Eye (tissue), 1 donor: ENCODE results near the gene CHDH.

ENCODE experiments used
- DNase-seq: peaks from one replicate; pipeline ENCODE4 v3.0.0-alpha.2; 2015

CHDH gene

DNA sequence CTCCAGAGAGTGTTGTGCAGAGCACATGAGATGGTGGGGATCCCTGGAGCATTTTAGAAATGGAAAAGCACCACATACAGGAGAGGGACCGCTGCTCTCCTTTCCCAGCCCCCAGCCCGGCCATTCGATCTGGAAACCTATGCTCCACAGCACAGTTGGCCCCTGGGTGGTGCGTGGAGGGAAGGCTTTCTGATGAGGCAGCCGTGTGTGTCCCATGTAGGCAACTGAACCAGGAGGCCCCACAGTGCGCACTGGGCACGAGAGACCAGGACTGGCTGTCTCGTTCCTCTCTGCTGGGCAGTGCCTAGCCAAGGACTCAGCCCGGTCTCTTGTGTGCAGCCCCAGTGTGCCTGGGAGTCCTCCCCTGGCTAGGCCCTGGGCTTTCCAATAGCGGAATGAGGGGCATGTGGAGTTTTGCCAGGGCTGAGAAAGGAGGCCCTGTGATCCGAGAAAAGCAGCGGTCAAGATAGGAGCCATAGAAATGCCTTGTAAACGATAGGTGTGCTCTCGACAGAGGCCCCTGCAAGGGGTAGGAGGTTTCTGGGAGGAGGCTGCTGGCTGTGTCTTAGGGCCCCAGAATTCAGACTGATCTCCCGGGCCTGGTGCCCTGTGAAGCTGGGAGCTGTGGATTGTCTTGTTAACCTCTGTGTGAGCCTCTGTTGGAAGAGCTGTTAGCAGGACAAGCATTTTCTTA is 39.0 kb downstream of the CHDH start:
- DNase-seq, result no peak

DNA sequence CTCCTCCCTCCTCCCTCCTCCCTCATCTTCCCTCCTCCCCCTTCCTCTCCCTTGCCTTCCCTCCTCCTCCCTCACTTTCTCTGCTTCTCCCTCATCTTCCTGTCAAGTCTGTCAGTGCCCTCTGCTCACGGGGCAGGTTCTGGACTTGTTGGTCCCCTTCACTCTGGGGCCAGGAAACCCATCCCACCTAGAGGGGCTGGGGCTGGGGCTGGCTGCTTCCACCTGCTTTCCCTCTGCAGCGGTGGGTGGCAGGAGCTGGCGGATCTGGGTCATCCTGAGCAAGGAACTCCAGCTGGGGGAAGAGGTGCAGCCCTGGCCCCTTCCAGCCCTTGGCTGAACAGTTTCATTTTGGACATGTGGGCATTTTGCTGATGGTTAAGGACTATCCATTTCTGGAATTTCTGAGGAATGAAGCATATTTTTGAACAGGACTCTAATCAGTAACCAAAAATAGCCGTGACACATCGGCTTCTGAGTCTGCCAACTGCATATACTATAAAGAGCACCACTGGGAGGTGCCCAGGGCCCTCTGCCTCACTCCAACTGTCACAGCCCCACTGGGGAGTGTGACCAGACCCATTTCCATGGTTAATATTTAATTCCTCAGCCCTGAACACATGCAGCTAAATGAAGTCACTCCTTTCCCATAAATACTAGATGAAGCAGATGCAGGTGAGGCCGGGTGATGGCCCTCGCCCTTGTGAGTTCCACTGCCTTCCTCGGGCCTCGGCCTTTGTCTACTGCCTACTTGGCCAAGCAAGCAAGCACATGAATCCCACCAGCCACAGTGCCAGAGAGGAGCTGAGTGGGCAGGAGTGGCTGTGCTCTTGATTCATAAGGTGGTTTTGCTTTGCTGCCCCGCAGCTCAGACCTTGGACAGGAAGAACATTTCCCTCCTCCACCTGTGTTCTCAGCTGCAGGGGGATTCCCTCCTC is 39.8 kb downstream of the CHDH start:
- no peak for DNase-seq

DNA sequence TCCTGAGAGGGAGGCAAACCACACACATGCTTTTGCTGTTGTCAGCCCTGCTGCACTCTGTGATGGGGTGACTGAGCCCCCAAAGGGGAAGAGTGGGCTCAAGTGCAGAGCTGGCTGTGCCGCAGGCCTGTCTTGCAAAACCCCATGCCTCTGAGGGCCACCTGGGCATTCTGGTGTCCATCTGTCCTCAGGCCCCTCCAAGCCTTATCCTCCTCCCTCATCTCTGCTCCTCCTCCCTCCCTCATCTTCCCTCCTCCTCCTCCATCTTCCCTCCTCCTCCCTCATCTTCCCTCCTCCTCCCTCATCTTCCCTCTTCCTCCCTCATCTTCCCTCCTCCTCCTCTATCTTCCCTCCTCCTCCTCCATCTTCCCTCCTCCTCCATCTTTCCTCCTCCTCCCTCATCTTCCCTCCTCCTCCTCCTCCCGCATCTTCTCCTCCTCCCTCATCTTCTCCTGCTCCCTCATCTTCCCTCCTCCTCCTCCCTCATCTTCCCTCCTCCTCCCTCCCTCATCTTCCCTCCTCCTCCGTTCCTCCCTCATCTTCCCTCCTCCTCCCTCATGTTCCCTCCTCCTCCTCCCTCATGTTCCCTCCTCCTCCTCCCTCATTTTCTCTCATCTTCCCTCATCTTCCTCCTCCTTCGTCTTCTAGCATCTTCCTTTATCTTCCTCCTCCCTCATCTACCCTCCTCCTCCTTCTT is 40.6 kb downstream of the CHDH start:
- no peak for DNase-seq

DNA sequence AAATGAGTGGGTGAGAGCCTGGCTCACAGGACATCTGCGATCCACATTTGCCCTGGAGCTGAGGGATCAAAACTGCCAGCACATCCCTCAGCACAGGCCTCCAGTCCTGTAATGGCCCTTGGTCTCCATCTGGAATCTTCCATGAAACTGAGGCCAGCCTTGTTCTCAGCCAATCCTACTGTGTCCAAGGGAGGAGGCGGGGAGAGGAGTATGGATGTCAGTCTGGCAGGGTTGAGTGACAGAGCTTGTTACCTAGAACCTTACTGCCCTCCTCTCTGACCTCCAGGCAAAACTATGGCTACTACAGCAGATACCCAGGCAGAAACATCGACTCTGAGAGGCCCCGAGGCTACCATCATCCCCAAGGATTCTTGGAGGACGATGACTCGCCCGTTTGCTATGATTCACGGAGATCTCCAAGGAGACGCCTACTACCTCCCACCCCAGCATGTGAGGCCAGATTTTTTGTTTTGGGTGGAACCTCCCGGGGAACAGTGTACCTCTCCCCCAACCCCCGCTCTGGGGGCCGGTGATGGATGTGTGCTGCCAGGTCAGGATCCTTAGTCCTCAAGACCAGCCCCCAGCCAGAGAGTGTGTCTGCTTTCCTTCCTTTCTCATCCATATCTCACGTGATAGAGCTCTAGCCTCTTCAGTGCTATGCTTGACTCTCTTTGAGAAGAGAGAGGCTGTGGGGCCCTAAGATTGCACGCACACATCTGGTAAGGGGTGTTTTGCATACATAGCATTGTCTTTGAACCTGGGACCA is 41.3 kb downstream of the CHDH start:
- no peak for DNase-seq

DNA sequence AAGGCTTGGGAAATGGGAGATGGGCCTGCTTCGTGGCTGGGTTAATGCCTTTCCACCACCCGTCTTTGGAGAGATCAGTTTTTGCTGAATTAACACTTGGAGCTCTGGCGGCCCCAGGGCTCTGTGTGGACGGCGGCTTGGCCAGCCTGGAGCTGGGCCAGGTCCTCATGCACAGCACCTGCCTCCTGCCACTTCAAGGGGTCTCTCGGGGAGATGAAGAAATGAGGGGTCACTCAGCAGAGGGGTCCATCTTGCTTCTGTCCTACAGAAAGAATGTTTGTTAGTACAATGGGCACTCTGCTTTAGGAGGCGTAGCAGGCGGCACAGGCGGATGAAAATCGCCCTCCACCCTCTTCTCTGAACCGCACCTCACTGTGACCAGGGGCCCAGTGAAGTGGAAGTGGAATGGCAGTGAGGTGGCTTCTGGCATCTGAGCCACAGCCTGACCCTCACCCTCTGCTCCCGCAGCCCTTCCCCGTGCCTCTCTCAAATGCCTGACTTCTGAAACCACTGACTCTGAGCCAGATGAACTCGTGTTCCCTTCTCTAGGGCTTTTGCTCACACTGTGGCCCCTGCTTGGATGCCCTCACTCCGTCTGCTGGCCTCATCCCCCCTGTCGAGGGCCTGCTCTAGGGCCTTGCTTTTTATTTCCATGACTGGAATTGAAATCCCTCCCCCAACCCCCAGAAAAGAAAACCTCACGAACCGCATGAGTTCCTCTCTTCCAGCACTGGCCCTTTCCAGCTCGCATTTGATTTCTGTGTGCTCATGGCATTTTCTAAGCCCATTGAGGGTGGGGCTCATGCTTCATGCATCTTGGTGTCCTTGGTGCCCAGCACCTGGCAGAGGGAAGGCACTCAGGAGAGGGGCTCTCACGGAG is 42.2 kb downstream of the CHDH start:
- DNase-seq, result no peak

DNA sequence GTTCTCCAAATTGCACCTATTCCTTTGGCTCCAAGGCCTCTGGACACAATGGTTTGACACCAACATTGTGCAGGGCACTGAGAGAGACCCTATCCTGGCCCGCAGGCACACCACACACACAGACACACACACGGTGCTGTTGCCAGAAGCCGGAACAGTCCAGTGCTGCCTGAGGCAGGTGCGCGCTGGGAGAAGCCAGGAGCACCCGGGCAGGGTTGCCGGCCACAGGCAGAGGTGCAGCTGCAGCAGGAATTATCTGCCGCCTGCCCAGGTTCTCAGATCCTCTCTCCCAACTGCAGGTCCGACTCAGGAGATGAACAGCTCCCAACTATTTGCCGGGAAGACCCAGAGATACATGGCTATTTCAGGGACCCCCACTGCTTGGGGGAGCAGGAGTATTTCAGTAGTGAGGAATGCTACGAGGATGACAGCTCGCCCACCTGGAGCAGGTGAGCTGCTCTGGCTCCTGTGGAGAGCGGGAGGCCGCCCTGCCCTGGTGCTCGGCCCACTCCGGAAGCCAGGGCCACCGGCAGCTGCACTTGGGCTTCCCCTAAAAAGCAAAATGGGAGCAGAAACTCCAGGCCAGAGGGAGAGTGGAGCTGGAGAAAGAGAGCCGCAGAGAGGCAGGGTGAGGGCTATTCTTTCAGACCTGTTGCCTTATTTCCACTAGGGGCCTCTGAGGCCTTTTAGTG is 42.9 kb downstream of the CHDH start:
- DNase-seq, result no peak

DNA sequence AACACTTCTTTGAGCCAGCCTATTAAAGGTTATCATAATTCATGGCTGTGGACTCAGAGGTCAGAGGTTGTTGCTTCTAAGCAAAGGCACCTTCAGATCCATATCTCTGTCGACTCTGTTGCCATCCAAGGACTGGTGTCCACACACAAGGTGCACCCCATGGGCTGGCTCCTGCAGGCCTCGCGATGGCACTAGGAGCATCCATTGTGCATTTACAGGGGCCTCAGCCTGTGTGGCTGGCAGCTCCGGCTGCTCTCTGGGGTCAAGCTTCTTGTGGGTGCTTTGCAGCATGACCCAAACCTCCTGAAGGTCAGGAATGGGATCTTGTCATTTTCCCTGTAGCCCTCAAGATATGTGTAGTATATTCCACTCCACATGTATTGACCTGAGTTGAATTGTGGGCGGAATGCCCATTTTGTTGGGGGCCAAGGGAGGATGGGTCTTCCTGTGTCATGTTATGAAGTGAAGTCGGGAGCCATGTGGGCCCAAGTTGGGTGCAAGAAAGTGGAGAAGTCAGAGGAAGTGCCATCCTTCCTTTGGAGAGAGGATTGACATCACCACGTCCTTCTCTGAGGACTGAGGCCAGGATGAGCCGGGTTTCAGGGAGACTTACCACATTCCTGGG is 43.9 kb downstream of the CHDH start:
- DNase-seq, result no peak

DNA sequence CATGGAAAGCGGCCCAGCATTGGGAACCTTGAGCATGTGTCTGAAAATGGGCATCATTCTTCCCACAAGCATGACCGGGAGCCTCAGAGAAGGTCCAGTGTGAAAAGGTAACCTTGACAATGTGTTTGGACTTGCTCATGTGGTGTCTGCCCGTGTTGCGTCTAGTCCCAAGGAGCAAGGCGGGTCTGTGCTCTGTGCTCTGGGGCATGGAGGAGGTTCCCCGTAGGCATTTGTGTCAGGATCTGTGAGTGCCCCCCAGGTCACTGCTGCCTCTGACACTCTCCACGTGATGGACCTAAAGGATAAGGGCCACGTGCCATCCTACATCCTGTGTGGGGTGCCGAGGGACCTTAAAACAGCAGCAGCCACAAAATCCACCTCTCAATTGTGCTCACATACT is 44.9 kb downstream of the CHDH start:
- DNase-seq, result no peak

DNA sequence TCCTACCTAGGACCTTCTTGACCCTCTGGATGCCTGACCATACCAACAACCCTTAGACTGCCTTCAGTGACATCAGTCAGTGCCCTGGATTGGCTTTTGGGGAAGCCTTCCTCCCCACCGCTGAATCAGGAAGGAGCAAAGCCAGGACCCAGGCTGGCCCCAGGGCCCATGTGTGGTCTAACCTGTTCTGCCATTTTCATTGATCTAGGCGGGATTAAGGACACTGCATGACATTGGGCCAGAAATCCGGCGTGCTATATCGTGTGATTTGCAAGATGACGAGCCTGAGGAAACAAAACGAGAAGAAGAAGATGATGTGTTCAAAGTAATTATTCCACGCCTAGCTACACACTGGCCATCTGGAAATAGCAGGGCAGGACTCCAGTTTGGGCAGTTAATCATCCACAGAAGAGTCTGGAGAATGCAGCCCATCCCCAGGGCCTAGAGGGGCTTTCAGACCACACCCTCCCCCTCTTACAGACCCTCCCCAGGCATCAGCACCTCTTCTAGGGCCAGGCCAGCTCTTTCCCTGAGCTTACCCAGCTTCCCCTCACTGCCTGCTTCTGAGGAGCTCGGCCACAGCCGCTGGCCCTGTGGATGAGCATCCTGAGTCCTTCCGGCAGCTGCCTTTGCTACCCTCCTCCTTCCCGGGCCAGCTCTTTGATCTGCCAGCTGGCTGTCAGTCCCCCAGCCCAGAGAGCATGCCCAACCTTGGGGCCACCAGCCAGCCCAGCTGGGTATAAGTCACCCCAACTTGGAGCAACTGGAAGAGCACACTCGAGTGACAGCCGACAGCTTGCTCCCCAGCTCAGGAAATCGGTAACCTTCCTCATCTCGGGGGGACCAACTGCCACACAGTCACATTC is 45.9 kb downstream of the CHDH start:
- DNase-seq, result no peak

DNA sequence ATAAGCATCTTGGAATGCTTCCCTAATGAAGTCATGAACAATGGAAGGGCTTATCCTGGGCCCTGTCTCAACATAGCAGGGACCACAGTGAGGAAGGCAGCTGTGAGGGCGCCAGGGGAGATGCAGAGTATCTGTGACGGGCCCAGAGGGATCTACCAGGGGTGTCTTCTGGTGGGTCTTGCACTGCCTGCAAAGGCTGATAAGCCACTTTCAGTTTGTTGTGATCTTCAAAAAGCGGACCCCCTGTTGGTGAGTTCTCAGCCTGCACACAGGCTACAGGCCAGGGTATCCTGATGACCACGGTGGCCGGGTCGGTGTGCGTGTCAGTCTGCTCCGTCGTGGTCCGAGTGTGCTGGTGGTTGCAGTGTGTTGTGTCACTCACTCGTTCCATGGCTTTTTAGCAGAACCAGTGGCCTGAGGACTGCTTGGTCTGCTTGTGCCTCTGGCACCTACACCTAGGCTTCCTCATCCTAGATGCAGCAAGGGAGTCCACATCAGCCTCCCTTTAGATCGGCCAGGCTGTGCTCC is 46.8 kb downstream of the CHDH start:
- DNase-seq, result no peak

DNA sequence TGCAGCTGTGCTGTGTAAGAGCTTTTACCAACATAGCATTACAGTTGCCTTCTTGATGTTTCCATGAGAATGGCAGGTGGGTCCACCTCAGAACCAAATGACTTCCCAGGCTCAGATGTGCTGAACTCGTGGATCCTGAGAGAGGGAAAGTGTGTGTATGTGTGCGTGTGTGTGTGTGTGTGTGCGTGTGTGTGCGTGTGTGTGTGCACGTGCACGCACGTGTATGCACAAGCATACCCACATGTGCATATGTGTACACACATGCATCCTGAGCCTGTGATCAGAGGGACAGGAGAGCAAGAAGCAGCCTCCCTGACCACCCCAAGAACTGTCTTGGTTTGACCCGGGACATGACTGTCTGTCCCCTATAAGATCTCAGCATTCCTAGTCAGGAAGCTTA is 48.1 kb downstream of the CHDH start:
- DNase-seq, result no peak

DNA sequence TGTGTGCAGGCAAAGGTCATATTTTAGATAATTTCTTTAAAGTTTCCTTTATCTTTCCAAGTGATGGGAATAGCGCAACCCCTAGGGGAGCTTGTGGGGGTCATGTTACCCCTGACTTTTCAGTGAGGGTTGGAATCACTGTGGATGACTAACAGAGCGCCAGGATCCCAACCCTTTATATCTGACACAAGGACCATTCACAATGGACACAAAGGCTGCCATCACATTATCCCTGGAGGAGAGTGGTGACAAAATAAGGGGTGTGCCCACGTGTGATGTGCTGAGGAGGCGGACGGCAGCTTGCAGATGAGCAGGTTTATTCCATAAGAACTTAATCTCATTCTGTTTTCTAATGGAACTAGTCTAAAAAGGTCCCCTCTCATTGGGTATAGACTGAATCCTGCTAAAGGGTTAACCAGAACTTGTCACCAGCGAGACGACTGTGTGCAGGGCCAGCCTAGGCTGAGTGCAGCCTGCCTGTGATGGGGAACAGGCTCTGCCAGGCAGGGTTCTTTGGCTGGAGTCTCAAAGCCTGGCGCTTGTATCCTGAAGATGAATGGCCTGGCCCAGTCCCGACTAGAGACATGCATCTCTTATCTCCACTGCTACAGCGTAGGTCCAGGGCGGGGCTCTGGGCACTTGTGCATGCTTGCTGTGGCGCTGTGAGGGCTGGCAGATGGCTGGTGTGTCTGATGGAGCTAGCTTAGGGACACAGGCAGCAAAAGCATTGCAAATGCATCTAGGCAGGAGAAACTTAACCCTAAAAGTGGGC is 50.2 kb downstream of the CHDH start:
- no peak for DNase-seq

DNA sequence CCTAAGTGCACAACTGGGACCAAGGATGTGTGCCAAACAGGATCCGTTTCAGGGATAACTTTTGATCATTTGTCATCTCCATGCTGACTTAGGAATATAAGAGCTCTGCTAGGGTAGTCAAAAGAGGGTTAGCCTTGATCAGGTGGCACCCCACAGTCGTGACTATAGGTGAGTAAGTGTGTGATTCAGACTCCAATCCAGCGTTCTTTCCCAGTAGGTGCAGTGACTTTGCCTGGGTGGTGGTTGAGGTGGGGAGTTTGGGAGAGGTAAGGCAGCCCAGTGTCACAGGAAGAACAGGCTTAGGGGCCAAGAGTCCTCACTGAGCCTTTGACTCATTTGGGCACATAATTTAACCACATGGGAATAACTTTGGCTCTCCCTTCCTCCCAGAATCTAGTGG is 51.0 kb downstream of the CHDH start:
- no peak for DNase-seq

DNA sequence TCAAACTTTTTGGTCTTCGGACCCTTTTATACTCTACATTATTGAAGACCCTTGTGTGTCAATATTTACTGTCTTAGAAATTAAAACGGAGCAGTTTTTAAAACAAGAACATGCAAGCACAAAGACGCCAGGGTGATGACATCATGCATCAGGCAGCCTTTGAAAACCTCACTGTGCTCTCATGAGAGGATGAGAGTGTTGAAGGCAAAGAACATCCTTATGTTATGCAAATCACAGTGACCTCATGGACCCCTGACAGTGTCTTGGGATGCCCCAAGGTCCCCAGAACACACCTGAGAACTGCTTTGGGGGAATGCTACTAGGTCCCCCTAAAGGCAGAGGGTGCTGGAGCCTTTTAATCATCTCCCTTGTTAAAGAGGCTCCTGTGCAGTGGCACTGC is 51.6 kb downstream of the CHDH start:
- DNase-seq, result no peak

DNA sequence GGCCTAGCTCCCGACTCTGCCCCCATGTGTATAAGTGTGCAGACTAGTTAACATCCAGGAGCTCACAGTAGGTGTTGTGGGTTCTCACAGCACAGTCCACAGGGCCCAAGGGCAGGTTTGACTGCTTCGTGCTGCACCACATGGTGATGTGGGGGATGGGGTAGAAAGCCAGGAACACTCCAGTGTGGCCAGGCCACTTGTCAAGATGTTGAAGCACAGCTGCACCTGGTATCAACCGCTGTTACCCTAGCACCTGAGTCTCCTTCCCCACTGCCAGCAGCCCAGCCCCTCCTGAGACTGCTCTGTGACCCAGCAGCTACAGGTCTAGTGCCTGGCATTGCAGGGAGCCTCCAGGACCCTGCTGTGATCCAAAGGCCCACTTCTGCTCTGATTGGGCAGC is 53.4 kb downstream of the CHDH start:
- no peak for DNase-seq

DNA sequence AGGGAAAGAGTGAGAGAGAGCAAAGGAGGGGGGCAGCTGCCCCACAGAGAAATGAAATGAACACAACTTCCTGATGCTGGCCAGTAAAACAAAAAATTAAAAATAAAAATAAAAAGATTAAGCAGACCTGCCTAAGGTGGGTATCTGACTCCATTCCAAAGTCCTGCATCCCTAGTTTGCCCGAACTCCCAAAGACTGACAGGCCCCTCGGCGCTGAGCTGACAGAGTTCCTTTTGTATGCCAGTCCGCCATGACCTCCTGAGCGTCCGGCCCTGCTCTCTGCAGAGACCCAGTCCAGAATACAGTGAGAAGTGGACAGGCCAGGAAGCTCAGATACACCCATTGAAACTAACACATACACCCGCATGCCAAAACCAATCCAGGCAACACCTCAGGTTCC is 54.9 kb downstream of the CHDH start:
- no peak for DNase-seq

DNA sequence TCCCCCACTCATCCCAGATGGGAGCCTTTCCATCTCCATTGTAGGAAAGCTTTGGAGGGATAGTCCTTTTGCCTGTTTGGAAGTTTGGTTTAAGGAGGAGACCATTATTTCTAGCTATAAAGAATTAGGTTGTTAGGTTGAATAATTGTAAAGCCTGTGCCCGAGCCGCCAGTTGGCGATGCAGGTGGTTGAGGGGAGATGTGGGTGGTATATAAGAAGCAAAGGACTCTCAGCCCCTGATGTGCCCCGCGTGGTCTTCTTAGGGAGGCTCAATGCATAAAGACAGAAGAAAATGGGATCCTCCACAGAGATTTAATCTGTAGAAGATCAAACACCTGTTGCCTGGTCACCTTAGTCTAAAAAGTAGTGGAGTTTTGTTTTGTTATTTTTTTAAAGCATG is 55.7 kb downstream of the CHDH start:
- no peak for DNase-seq

DNA sequence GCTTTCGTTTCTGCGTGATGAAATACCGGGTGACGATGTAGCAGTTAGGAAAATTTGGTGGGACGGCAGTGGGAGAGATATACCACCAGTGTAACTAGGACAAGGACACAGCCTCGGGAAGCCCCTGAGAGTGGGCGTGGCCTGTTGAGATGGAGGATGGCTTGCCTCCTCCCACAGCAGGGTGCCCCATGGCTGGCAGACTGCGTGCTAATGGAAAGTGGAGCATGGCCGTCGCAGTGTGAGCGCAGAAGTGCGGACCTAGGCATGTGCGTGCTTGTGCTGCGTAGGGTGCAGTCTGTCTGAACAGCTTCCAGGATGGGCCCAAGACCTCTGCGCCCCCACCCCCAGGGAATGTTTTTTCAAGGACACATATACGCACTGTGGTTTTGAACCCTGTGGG is 56.8 kb downstream of the CHDH start:
- DNase-seq, result no peak

DNA sequence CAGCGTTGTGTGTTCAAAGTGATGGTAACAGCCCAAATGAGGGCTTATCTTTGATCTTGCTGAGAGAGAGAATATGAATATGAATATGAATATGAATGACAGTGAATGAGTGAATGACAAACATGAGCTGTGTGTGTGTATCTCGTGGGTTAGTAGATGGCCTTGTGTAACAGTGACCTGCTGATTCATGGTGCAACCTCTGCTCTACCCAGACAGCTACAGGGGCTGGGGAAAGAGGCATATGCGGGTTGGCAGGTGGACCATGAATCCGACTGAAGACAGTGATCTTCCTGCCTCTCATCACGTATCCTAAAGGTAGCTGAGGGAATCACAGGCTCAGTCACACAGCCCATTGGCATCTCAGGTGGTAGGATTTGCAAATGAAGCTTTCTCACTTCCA is 58.2 kb downstream of the CHDH start:
- DNase-seq, result no peak
